ENCODE data around the gene PPFIA2.

- TF ChIP-seq, protein P1, sequence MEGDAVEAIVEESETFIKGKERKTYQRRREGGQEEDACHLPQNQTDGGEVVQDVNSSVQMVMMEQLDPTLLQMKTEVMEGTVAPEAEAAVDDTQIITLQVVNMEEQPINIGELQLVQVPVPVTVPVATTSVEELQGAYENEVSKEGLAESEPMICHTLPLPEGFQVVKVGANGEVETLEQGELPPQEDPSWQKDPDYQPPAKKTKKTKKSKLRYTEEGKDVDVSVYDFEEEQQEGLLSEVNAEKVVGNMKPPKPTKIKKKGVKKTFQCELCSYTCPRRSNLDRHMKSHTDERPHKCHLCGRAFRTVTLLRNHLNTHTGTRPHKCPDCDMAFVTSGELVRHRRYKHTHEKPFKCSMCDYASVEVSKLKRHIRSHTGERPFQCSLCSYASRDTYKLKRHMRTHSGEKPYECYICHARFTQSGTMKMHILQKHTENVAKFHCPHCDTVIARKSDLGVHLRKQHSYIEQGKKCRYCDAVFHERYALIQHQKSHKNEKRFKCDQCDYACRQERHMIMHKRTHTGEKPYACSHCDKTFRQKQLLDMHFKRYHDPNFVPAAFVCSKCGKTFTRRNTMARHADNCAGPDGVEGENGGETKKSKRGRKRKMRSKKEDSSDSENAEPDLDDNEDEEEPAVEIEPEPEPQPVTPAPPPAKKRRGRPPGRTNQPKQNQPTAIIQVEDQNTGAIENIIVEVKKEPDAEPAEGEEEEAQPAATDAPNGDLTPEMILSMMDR (IDR thresholded peaks at IDR 0.05): no peak
- TF ChIP-seq POLR2AphosphoS5 (IDR thresholded peaks at IDR 0.05) (no peak), EP300 (IDR thresholded peaks at IDR 0.05) (no peak)
Measured at GRCh38 chr12:81440001-81440400, 319.1 kb downstream of the PPFIA2 start.

All from suprapubic skin (tissue), 4 donors.